H1 (cell line): ENCODE data around the gene FBN2. TPM values are rescaled to one million over a fixed set of nuclear protein-coding genes. Genes with fewer than 3 reads are reported as not detected.

Source experiments
- CTCF ChIA-PET: fragments of 300-600 bp; sonication (Branson Sonifier 250); formaldehyde crosslinking; loops from one replicate; lab custom pipeline; 2021; ENCODE audit not compliant: partially characterized antibody; lab: Charles Lee
- POLR2A ChIA-PET: fragments of 300-600 bp; sonication (Branson Sonifier 250); formaldehyde crosslinking; loops from one replicate; lab custom pipeline; 2021; ENCODE audit warnings: inconsistent platforms; ENCODE audit not compliant: partially characterized antibody; lab: Charles Lee
- DNase-seq, 2 experiments: peaks; one replicate each; pipeline versions ENCODE4 v3.0.0 to v3.0.0-alpha.2; 2010 to 2022; ENCODE audit warnings: low spot score in 2 of 2, low read depth in 1 of 2, mixed read lengths in 1 of 2
- FAIRE-seq: peaks from 2 replicates; lab custom pipeline; 2011; peaks lifted over from hg19 to GRCh38; lab: Jason Lieb, UNC
- H2AFZ ChIP-seq: 2 replicates; pipeline ENCODE4 v1.8.1; 2012; ENCODE audit warnings: low read length, inconsistent platforms
- H2AK5ac ChIP-seq: 2 replicates; pipeline ENCODE4 v1.6.1; 2013; ENCODE audit warnings: low read depth, low read length
- H2BK120ac ChIP-seq: replicated peaks from 2 replicates; pipeline ENCODE3; 2013; ENCODE audit warnings: low read depth, low read length, inconsistent platforms
- H2BK12ac ChIP-seq: 2 replicates; pipeline ENCODE4 v1.6.1; 2013; ENCODE audit warnings: low read depth, low read length
- H2BK15ac ChIP-seq: 2 replicates; pipeline ENCODE4 v1.6.1; 2013; ENCODE audit warnings: low read length
- H2BK20ac ChIP-seq: 2 replicates; pipeline ENCODE4 v1.6.1; 2013; ENCODE audit warnings: low read length
- H2BK5ac ChIP-seq: 2 replicates; pipeline ENCODE4 v1.6.1; 2013; ENCODE audit warnings: low read depth, low read length
- H3K14ac ChIP-seq: 2 replicates; pipeline ENCODE4 v1.6.1; 2013; ENCODE audit warnings: inconsistent platforms; ENCODE audit not compliant: insufficient read length
- H3K18ac ChIP-seq: 2 replicates; pipeline ENCODE4 v1.6.1; 2013; ENCODE audit warnings: low read length; ENCODE audit errors: extremely low read depth
- H3K23ac ChIP-seq: 2 replicates; pipeline ENCODE4 v1.6.1; 2013; ENCODE audit warnings: inconsistent platforms; ENCODE audit not compliant: insufficient read length
- H3K23me2 ChIP-seq: 2 replicates; pipeline ENCODE4 v1.6.1; 2013; ENCODE audit warnings: low read depth, low read length
- H3K27ac ChIP-seq: 2 replicates; pipeline ENCODE4 v1.6.1; 2011; ENCODE audit warnings: low read depth, low read length, inconsistent platforms
- H3K27me3 ChIP-seq, 4 experiments: replicated peaks in 1 of 4; 1 replicate in 1 of 4; 2 replicates in 3 of 4; pipeline versions ENCODE4 v1.6.1 to v1.8.1; 2011 to 2013; ENCODE audit warnings: low read length in 3 of 4, mild to moderate bottlenecking in 3 of 4, inconsistent platforms in 2 of 4, mixed read lengths in 2 of 4, moderate library complexity in 1 of 4; ENCODE audit not compliant: control insufficient read depth in 3 of 4, insufficient read depth in 3 of 4; ENCODE audit errors: extremely low read depth in 1 of 4
- H3K36me3 ChIP-seq, 4 experiments: 2 replicates each; pipeline versions ENCODE4 v1.6.1 to v1.8.1; 2011 to 2013; ENCODE audit warnings: mild to moderate bottlenecking in 4 of 4, low read length in 3 of 4, moderate library complexity in 2 of 4, control low read depth in 1 of 4, inconsistent platforms in 1 of 4; ENCODE audit not compliant: insufficient read depth in 4 of 4, control insufficient read depth in 2 of 4
- H3K4ac ChIP-seq: replicated peaks from 2 replicates; pipeline ENCODE3; 2013; ENCODE audit warnings: low read length, low read depth, mixed read lengths, inconsistent platforms; ENCODE audit not compliant: insufficient read length
- H3K4me1 ChIP-seq, 4 experiments: replicated peaks in 1 of 4; 1 replicate in 1 of 4; 2 replicates in 3 of 4; pipeline versions ENCODE4 v1.6.1 to v1.8.1; 2011 to 2013; ENCODE audit warnings: low read length in 3 of 4, inconsistent platforms in 2 of 4, mixed read lengths in 1 of 4; ENCODE audit not compliant: insufficient read depth in 4 of 4, control insufficient read depth in 3 of 4
- H3K4me2 ChIP-seq, 2 experiments: 2 replicates each; pipeline versions ENCODE4 v1.6.1 to v1.8.1; 2011 to 2013; ENCODE audit warnings: low read depth in 2 of 2, low read length in 2 of 2, control low read depth in 1 of 2, inconsistent platforms in 1 of 2, mild to moderate bottlenecking in 1 of 2; ENCODE audit not compliant: insufficient read depth in 1 of 2
- H3K4me3 ChIP-seq, 4 experiments: fragments of 200-600, 300-600 bp in 1 of 4; sonication (generic), shearing (Covaris generic), sonication (Bioruptor Twin) in 1 of 4; 2 replicates each; pipeline versions ENCODE4 v1.5.1 to v1.8.1; 2011 to 2016; ENCODE audit warnings: low read length in 4 of 4, low read depth in 3 of 4, control low read depth in 2 of 4, inconsistent platforms in 2 of 4, mild to moderate bottlenecking in 2 of 4, mixed read lengths in 1 of 4, moderate library complexity in 1 of 4; ENCODE audit not compliant: insufficient read depth in 2 of 4; ENCODE audit errors: extremely low read depth in 1 of 4
- H3K56ac ChIP-seq: replicated peaks from 2 replicates; pipeline ENCODE3; 2013; ENCODE audit warnings: low read depth, mild to moderate bottlenecking, mixed read lengths, low read length, inconsistent platforms; ENCODE audit not compliant: insufficient read length
- H3K79me1 ChIP-seq: 2 replicates; pipeline ENCODE4 v1.6.1; 2013; ENCODE audit warnings: low read depth, low read length, control low read depth
- H3K79me2 ChIP-seq, 2 experiments: 2 replicates each; pipeline versions ENCODE4 v1.6.1 to v1.8.1; 2012 to 2013; ENCODE audit warnings: low read length in 2 of 2, mild to moderate bottlenecking in 2 of 2, inconsistent platforms in 1 of 2; ENCODE audit not compliant: insufficient read depth in 2 of 2, control insufficient read depth in 1 of 2
- H3K9ac ChIP-seq, 4 experiments: replicated peaks in 1 of 4; 1 replicate in 1 of 4; 2 replicates in 3 of 4; pipeline versions ENCODE4 v1.6.1 to v1.8.1; 2011 to 2013; ENCODE audit warnings: low read depth in 3 of 4, low read length in 3 of 4, control low read depth in 2 of 4, mild to moderate bottlenecking in 2 of 4, moderate library complexity in 2 of 4, inconsistent platforms in 1 of 4; ENCODE audit errors: extremely low read depth in 1 of 4
- H3K9me3 ChIP-seq, 2 experiments: 2 replicates each; pipeline versions ENCODE4 v1.6.1 to v1.8.1; 2012 to 2013; ENCODE audit warnings: mild to moderate bottlenecking in 2 of 2, moderate library complexity in 2 of 2, control low read depth in 1 of 2, inconsistent platforms in 1 of 2, low read depth in 1 of 2, low read length in 1 of 2, mixed read lengths in 1 of 2; ENCODE audit not compliant: insufficient read depth in 2 of 2
- H4K20me1 ChIP-seq, 2 experiments: replicated peaks in 1 of 2; 2 replicates each; pipeline versions ENCODE3 to v1.8.1; 2011 to 2013; ENCODE audit warnings: inconsistent platforms in 2 of 2, low read length in 2 of 2, mild to moderate bottlenecking in 1 of 2; ENCODE audit not compliant: insufficient read depth in 2 of 2, control insufficient read depth in 1 of 2
- H4K5ac ChIP-seq: 2 replicates; pipeline ENCODE4 v1.6.1; 2013; ENCODE audit warnings: low read length, low read depth, mixed read lengths, inconsistent platforms; ENCODE audit not compliant: insufficient read length
- H4K8ac ChIP-seq: 2 replicates; pipeline ENCODE4 v1.8.0; 2013; ENCODE audit warnings: mild to moderate bottlenecking, moderate library complexity, low read length, inconsistent platforms; ENCODE audit not compliant: insufficient read depth; ENCODE audit errors: extremely low read depth
- H4K91ac ChIP-seq: replicated peaks from 2 replicates; pipeline ENCODE3; 2013; ENCODE audit warnings: low read length, mixed read lengths, inconsistent platforms; ENCODE audit not compliant: insufficient read length
- ATF3 ChIP-seq: IDR thresholded peaks from 2 replicates; pipeline ENCODE4 v1.6.1; 2011; ENCODE audit warnings: low read depth, mild to moderate bottlenecking, low read length; ENCODE audit not compliant: insufficient read depth
- CBX5 ChIP-seq: fragments of 300-800, 300-1000 bp; sonication (generic); IDR thresholded peaks from 2 replicates; pipeline ENCODE4 v1.7.1; 2016; ENCODE audit warnings: antibody characterized with exemption, low read length, low read depth
- CBX8 ChIP-seq: fragments of 300-800, 300-1000 bp; sonication (generic); IDR thresholded peaks from 2 replicates; pipeline ENCODE4 v1.7.1; 2016; ENCODE audit warnings: low read depth, low read length, borderline replicate concordance
- CHD1 ChIP-seq: IDR thresholded peaks from 2 replicates; pipeline ENCODE4 v1.6.1; 2012; ENCODE audit warnings: low read depth, low read length, improper control_type of control experiment
- CHD2 ChIP-seq: IDR thresholded peaks from 2 replicates; pipeline ENCODE4 v1.6.1; 2012; ENCODE audit warnings: low read length, improper control_type of control experiment
- EGR1 ChIP-seq: IDR thresholded peaks from 2 replicates; pipeline ENCODE4 v1.6.1; 2011; ENCODE audit warnings: low read depth, low read length, borderline replicate concordance
- HDAC2 ChIP-seq, 2 experiments: fragments of 300-600 bp in 1 of 2; sonication (generic) in 1 of 2; IDR thresholded peaks; 2 replicates each; pipeline ENCODE4 v1.6.1; 2011 to 2012; ENCODE audit warnings: low read depth in 2 of 2, low read length in 2 of 2, mild to moderate bottlenecking in 2 of 2, moderate library complexity in 2 of 2, borderline replicate concordance in 1 of 2, inconsistent platforms in 1 of 2
- JUND ChIP-seq: IDR thresholded peaks from 2 replicates; pipeline ENCODE4 v1.6.1; 2011; ENCODE audit warnings: mild to moderate bottlenecking, improper control_type of control experiment, low read length
- SUZ12 ChIP-seq: fragments of 200-600 bp; sonication (generic); IDR thresholded peaks from 2 replicates; pipeline ENCODE4 v1.6.1; 2012; ENCODE audit warnings: mild to moderate bottlenecking, inconsistent platforms, low read length, moderate library complexity, mixed read lengths
- TAF1 ChIP-seq: IDR thresholded peaks from 2 replicates; pipeline ENCODE4 v1.6.1; 2011; ENCODE audit warnings: mild to moderate bottlenecking, low read depth, low read length
- TEAD4 ChIP-seq: IDR thresholded peaks from 2 replicates; pipeline ENCODE4 v1.6.1; 2012; ENCODE audit warnings: low read depth, low read length, inconsistent platforms, mixed read lengths
- WGBS, 2 experiments: shearing (Covaris generic) in 1 of 2; methylation state at CpG; one replicate each; pipeline versions ENCODE4 v1.1.6 to v1.1.7; 2013 to 2015; ENCODE audit warnings: low lambda C conversion rate in 2 of 2, mixed read lengths in 2 of 2, inconsistent platforms in 1 of 2, low coverage in 1 of 2, missing lambda C conversion rate in 1 of 2; ENCODE audit not compliant: insufficient replicate concordance in 2 of 2, insufficient coverage in 1 of 2, insufficient read length in 1 of 2; ENCODE audit errors: extremely low coverage in 1 of 2, missing lambda C conversion rate in 1 of 2; 5-methylcytosine and 5-hydroxymethylcytosine counted together
- polyA plus RNA-seq, 7 experiments: library from polyadenylated mRNA; depleted of rRNA in 3 of 7; stranded (reverse) in 5 of 7; unstranded in 2 of 7; fragments of >200 nt in 5 of 7; fragments of 200-250 nt in 2 of 7; gene quantifications; 1 replicate in 5 of 7; 2 replicates in 1 of 7; 4 replicates in 1 of 7; pipeline versions ENCODE4 v1.2.1 to v1.2.3, GENCODE V29; 2011 to 2013; ENCODE audit warnings: missing spikeins in 2 of 7, mixed read lengths in 2 of 7
- total RNA-seq: library from RNA; stranded (reverse); fragmentation: NEBNext Ultra II Directional; extraction: Animal tissue kit (Norgen Biotek cat#: 25700); gene quantifications from 2 replicates; pipeline ENCODE4 v1.2.1, GENCODE V29; 2021

FBN2 gene
- total and polyA plus RNA-seq, 2 of the 8 experiments (the other 6 are each of a cell fraction or from before 2014, with no cell fraction given), result 14.1 to 16.3 TPM

- 93% methylated on average over 3 of the region's 3 CpGs; no CpG with 5 or more reads in 1 of the 2 experiments for WGBS, 2 experiments
- Histone ChIP-seq H3K36me3 (no peaks in the 10 kb centered on the region), H3K9ac (no peak overlapping the region), H3K23ac (no peak overlapping the region)
- no peak for TF ChIP-seq TAF1
- no peak for TF ChIP-seq CHD1
- no peak for TF ChIP-seq SUZ12
- no peak for TF ChIP-seq ATF3
- no peak for TF ChIP-seq HDAC2 (IDR thresholded peaks at IDR 0.05; ENCODE audit: borderline replicate concordance in 1 of 2, low read depth in 2 of 2, low read length in 2 of 2)
- no peak for TF ChIP-seq JUND
- TF ChIP-seq CBX8, result no peak
- TF ChIP-seq TEAD4, result no peak
- TF ChIP-seq CBX5, result no peak
- TF ChIP-seq CHD2, result no peak
- no peak for TF ChIP-seq EGR1
- TF ChIP-seq, all 59 proteins: peak for 0
- no peak overlapping the region for H3K4ac ChIP-seq
- no peak overlapping the region for H3K4me3 ChIP-seq
- no peaks in the 10 kb centered on the region for H3K9me3 ChIP-seq
- CTCF ChIA-PET, result interaction anchor here (0.6 to 1.0 kb wide), 3 partner anchors 413 to 907 kb away, joined by 3 to 4 read pairs (median 3); no protein-coding TSS in a partner anchor
- no peak overlapping the region for H3K18ac ChIP-seq
- H2BK12ac ChIP-seq, result no peak overlapping the region
- H3K4me2 ChIP-seq, result no peak overlapping the region
- no peaks in the 10 kb centered on the region for H3K79me1 ChIP-seq
- H3K27me3 ChIP-seq, result no peaks in the 10 kb centered on the region
- no peak overlapping the region for H3K27ac ChIP-seq
- H2AFZ ChIP-seq, result no peak overlapping the region
- no peak overlapping the region for H4K8ac ChIP-seq
- no peaks in the 10 kb centered on the region for H3K23me2 ChIP-seq
- H3K79me2 ChIP-seq, result no peaks in the 10 kb centered on the region
- H2BK20ac ChIP-seq, result no peak overlapping the region
- H2BK5ac ChIP-seq, result no peak overlapping the region
- DNase-seq, result no peak
- H3K14ac ChIP-seq, result no peak overlapping the region
- FAIRE-seq, result no peak
- H4K20me1 ChIP-seq, result no peaks in the 10 kb centered on the region
- no peak overlapping the region for H2AK5ac ChIP-seq
- no peak overlapping the region for H4K5ac ChIP-seq
- no peak overlapping the region for H2BK15ac ChIP-seq
- no peak overlapping the region for H4K91ac ChIP-seq
- POLR2A ChIA-PET, result no interaction called here
- H3K4me1 ChIP-seq, result no peaks in the 10 kb centered on the region
- H2BK120ac ChIP-seq, result no peak overlapping the region
- H3K56ac ChIP-seq, result no peak overlapping the region
These were observed 310.0 kb downstream of the FBN2 start for GRCh38 chr5:128228008-128228407.
